GM12892 (cell line): ENCODE data around the gene EIF4A2.
"Not testable (repeated sequence)": the region's sequence is repeated elsewhere in the genome, so short reads cannot be mapped to it uniquely, and the experiment has no call there.

Source experiments
- DNase-seq: peaks from one replicate; pipeline ENCODE4 v3.0.0; 2011; ENCODE audit not compliant: insufficient read length
- FAIRE-seq: peaks from 2 replicates; lab custom pipeline; 2011; peaks lifted over from hg19 to GRCh38; lab: Jason Lieb, UNC
- POLR2A ChIP-seq: IDR thresholded peaks from 2 replicates; pipeline ENCODE4 v1.6.1; 2011; ENCODE audit warnings: low read depth, low read length, control low read depth
- POLR2AphosphoS5 ChIP-seq: IDR thresholded peaks from 2 replicates; pipeline ENCODE4 v1.6.1; 2011; ENCODE audit warnings: low read depth, low read length, control low read depth
- TAF1 ChIP-seq: IDR thresholded peaks from 2 replicates; pipeline ENCODE4 v1.6.1; 2011; ENCODE audit warnings: low read depth, mild to moderate bottlenecking, control low read depth, low read length, borderline replicate concordance

EIF4A2 gene

GRCh38 chr3:186806089-186807055, 23.0 kb downstream of the EIF4A2 start, which contains the start of gene RFC4:
TSS of gene RFC4 (minus strand) at chr3:186806482. CDS start at chr3:186804713, 1,769 bp downstream.
- peak; percentile 94 for TF ChIP-seq POLR2AphosphoS5
- TF ChIP-seq POLR2A, result peak; percentile 86
- TF ChIP-seq TAF1, result peak; percentile 81; the same call in 1 of the 2 replicates
- DNase-seq (peak; percentile 64), FAIRE-seq (peak; percentile 98)

DNA sequence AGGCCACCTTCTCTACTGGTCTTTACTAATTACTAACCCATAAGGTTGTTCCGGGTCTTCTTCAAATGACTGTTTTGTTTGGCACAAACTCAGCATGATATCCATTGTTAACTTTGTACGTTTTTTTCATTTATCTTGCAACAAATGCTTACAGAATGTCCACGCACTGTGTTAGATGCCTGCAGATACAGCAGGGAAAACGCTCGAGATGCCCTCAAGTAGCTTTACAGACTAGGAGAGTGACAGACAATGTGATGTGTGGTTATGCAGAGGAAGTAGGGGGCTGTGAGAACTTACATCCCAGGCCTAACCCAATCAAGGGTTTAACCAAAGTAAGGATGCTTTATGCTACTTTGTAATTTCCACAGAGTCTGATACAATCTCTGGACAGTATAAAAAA, 23.9 kb downstream of the EIF4A2 start:
- DNase-seq (no peak), FAIRE-seq (no peak)
- TF ChIP-seq POLR2A (no peak), TAF1 (no peak), POLR2AphosphoS5 (no peak)

DNA sequence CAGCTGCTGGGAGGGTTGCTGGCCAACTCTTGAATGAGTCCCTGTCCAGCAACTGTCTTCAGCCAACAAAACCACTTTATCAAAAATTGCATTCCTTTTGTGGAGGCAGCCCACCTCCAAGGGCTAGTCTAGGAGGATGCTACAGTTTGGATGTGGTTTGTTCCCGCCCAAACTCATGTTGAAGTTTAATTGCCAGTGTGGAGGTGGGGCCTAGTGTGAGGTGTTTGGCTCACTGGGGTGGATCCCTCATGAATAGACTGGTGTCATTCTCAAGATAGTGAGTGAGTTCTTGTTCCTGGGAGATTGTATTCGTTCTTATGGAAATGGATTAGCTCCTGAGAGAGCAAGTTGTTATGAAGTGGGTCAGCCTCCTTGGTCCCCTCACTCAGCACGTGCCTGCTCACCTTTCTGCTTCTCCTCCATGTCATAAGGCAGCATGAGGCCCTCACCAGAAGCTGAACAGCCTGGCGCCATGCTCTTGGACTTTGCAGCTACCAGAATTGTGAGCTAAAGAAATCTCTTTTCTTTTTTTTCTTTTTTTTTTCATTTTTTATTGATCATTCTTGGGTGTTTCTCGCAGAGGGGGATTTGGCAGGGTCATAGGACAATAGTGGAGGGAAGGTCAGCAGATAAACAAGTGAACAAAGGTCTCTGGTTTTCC, 27.1 kb downstream of the EIF4A2 start:
- TF ChIP-seq POLR2AphosphoS5 (no peak), POLR2A (no peak), TAF1 (no peak)
- FAIRE-seq (no peak), DNase-seq (no peak)

DNA sequence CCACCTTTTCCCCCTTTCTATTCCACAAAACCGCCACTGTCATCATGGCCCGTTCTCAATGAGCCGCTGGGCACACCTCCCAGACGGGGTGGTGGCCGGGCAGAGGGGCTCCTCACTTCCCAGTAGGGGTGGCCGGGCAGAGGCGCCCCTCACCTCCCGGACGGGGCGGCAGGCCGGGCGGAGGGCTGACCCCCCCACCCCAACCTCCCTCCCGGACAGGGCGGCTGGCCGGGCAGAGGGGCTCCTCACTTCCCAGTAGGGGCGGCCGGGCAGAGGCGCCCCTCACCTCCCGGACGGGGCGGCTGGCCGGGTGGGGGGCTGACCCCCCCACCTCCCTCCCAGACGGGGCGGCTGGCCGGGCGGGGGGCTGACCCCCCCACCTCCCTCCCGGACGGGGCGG, 27.9 kb downstream of the EIF4A2 start:
- DNase-seq, FAIRE-seq: not testable (repeated sequence)

DNA sequence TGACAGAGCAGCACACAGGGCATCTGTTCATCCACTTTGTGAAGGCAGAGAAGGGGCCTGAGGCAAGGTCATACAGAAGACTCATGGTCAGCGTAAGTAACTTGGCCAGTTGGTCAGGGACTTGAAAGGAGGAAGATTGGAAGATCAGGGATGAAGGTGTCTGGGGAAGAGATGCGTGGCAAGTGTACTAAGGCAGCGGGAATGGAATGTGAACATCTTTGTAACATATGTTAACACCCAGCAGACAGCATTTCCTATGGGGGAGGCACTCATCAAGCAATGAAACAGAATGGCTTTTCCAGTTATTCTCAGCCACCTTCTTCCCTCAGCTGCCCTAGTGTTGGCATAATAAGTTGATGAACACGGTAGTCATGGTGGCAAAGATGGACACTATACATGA, 30.7 kb downstream of the EIF4A2 start:
- FAIRE-seq (no peak), DNase-seq (no peak)
- TF ChIP-seq POLR2A (no peak), TAF1 (no peak), POLR2AphosphoS5 (no peak)

DNA sequence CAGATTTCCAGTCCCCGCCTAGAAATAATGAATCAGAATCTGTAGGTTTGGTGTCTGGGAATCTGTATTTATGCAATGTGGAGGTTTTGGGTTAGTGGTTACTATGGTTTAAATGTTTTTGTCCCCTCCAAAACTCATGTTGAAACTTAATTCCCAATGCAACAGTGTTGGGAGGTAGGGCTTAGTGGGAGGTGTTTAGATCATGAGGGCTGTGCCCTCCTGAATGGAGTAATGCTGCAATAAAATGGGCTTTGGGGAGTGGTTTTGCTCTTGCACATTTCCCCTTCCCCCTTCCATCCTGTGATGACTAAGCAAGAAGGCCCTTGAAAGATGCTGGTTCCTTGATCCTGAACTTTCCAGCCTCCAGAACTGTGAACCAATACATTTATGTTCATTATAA, 32.1 kb downstream of the EIF4A2 start:
- no peak for FAIRE-seq
- TF ChIP-seq TAF1, result no peak
- no peak for TF ChIP-seq POLR2AphosphoS5
- TF ChIP-seq POLR2A, result no peak
- DNase-seq, result no peak

DNA sequence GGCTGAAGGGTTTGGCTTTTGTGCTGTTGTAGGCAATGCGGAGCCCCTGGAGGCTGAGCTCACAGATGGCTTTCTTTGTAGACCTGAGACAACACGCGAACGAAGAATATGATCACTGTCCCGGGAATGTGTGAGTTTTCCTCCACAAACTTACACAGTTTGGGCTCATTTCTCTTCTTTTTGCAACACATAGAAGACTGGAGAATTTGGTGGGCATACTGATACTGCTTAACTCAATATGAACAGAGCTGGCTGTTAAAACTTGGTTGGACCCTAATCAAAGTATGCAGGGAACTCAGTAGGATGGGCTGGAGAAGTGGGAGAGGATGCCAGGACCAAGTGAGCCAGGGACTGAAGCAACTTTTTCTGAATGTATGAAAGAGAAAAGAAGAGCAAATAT, 35.1 kb downstream of the EIF4A2 start:
- FAIRE-seq, result no peak
- DNase-seq, result no peak
- TF ChIP-seq POLR2A, result no peak
- TF ChIP-seq TAF1, result no peak
- TF ChIP-seq POLR2AphosphoS5, result no peak

- FAIRE-seq (no peak), DNase-seq (no peak)
- TF ChIP-seq POLR2A (no peak), TAF1 (no peak), POLR2AphosphoS5 (no peak)
These were observed 35.6 kb downstream of the EIF4A2 start for GRCh38 chr3:186818956-186819355.

DNA sequence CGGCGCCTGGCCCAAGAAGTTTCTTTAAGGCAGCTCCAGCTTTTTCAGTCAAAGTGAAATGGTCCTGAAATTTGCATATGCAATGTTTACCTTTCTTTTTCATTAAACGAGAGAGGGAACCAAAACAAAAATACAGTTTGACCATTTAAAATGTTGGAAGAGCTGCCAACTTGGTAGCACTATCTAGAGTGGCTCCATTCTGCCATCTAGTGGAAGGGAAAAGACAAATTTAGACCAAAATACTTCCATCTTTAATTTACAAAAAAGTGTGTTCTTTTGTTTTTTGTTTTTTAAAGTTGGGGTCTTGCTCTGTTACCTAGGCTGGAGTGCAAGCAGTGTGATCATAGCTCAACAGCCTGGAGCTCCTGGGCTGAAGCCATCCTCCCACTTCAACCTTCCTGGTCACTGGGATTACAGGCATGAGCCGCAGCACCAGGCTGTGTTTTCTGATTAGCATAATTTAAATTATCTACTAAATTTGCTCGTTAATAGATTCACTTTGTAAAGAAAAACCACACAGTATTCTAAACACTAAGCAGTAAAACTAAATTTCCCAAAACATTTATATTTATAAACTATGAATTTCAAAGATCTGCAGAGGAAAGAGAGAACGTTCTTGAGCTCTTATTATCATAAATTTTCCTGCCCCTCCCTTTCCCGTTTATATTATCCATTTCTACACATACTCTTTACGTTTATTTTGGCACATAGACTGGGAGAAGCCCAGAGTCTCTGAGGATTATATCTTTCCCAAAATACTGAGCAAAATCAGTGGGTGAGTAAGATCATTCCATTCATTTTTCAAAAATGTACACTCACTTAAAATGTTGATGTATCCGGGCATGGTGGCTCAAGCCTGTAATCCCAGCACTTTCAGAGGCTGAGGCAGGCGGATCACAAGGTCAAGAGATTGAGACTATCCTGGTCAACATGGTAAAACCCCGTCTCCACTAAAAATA, 38.3 kb downstream of the EIF4A2 start:
- DNase-seq (no peak), FAIRE-seq (peak; percentile 27)
- TF ChIP-seq POLR2A, result no peak
- no peak for TF ChIP-seq POLR2AphosphoS5
- TF ChIP-seq TAF1, result no peak

- DNase-seq, FAIRE-seq: not testable (repeated sequence)
These were observed 39.0 kb downstream of the EIF4A2 start for GRCh38 chr3:186822388-186822759.

DNA sequence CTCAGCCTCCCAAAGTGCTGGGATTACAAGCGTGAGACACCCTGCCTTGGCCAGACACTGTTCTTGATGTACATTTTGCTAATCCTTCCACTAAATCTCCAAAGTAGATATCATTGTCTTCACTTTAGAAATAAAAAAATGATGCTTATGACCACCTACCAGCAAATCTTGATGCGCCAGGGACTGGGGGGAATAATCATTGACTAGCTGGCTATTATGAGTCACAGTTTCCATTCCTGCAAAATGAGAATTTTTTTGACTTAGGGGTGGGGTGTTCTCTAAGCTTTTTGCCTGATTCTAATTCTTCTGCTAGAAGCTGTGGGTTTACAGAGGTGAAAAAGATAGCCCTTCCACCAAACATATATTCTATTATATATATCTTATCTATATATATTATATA, 40.0 kb downstream of the EIF4A2 start:
- no peak for DNase-seq
- no peak for FAIRE-seq
- TF ChIP-seq TAF1 (no peak), POLR2AphosphoS5 (no peak), POLR2A (no peak)
